Panc1 (cell line): ENCODE data around the gene DSG3. TPM values are rescaled to one million over a fixed set of nuclear protein-coding genes. Genes with fewer than 3 reads are reported as not detected.

ENCODE experiments used
- ATAC-seq: fragments of 200-7000 bp; cut with Tn5 transposase; 2 replicates; pipeline ENCODE4 v1.9.1; 2020; ENCODE audit warnings: mild to moderate bottlenecking, moderate library complexity
- BruUV-seq: library from RNA; stranded (reverse); fragments of 400-500 nt; replicated peaks from 2 replicates; lab custom pipeline; 2021; lab: Mats Ljungman, UMichigan
- CTCF ChIA-PET: fragments of 300-600 bp; sonication (Branson Sonifier 250); formaldehyde crosslinking; loops from one replicate; lab custom pipeline; 2022; ENCODE audit warnings: antibody characterized with exemption; lab: Charles Lee
- POLR2A ChIA-PET: fragments of 300-600 bp; sonication (Branson Sonifier 250); formaldehyde crosslinking; loops from one replicate; lab custom pipeline; 2022; ENCODE audit warnings: antibody characterized with exemption; lab: Charles Lee
- DNase-seq: peaks from one replicate; pipeline ENCODE4 v3.0.0-alpha.2; 2010; ENCODE audit warnings: low read depth, low spot score
- H3K27ac ChIP-seq: 2 replicates; pipeline ENCODE4 v1.5.1; 2011; ENCODE audit warnings: mild to moderate bottlenecking, low read length, inconsistent platforms
- H3K27me3 ChIP-seq: fragments of 200-500 bp; sonication (Bioruptor generic); 2 replicates; pipeline ENCODE4 v1.6.0; 2014; ENCODE audit warnings: low read length, inconsistent platforms; ENCODE audit not compliant: control insufficient read depth, insufficient read depth
- H3K36me3 ChIP-seq: fragments of 200-500 bp; sonication (Bioruptor generic); 2 replicates; pipeline ENCODE4 v1.5.1; 2014; ENCODE audit warnings: inconsistent platforms, mild to moderate bottlenecking, low read length, moderate library complexity; ENCODE audit not compliant: control insufficient read depth, insufficient read depth
- H3K4me1 ChIP-seq: 2 replicates; pipeline ENCODE4 v1.5.1; 2011; ENCODE audit warnings: inconsistent platforms, mild to moderate bottlenecking, low read length, moderate library complexity; ENCODE audit not compliant: control insufficient read depth, insufficient read depth
- H3K4me3 ChIP-seq, 2 experiments: 2 replicates each; pipeline ENCODE4 v1.5.1; 2011 to 2012; ENCODE audit warnings: low read depth in 2 of 2, low read length in 2 of 2, mild to moderate bottlenecking in 2 of 2, inconsistent platforms in 1 of 2, moderate library complexity in 1 of 2
- H3K9me3 ChIP-seq: fragments of 200-500 bp; sonication (Bioruptor generic); 2 replicates; pipeline ENCODE4 v1.5.1; 2014; ENCODE audit warnings: low read depth, mild to moderate bottlenecking, inconsistent platforms, low read length, moderate library complexity; ENCODE audit not compliant: control insufficient read depth, insufficient read depth
- CTCF ChIP-seq: fragments of 450-650 bp; IDR thresholded peaks from 2 replicates; pipeline ENCODE4 v1.5.1; 2017; ENCODE audit warnings: mild to moderate bottlenecking
- POLR2AphosphoS5 ChIP-seq: IDR thresholded peaks from 2 replicates; pipeline ENCODE4 v1.6.1; 2012; ENCODE audit warnings: mild to moderate bottlenecking, low read depth, low read length, moderate library complexity
- SIN3A ChIP-seq: IDR thresholded peaks from 2 replicates; pipeline ENCODE4 v1.6.1; 2012; ENCODE audit warnings: low read depth, mild to moderate bottlenecking, low read length, moderate library complexity, borderline replicate concordance; ENCODE audit not compliant: insufficient read depth
- TCF7L2 ChIP-seq: IDR thresholded peaks from 2 replicates; pipeline ENCODE4 v1.6.1; 2011; ENCODE audit warnings: mild to moderate bottlenecking, low read depth, low read length, inconsistent platforms
- in situ Hi-C: cut with HindIII; loops from 2 replicates; pipeline ENCODE4 v1.10.0; 2016; ENCODE audit warnings: low sequenced_read_pairs, low pct_unique_long_range_greater_than_20kb
- intact Hi-C: fragments of 100-400 bp; cut with micrococcal nuclease; formaldehyde crosslinking; loops from one replicate; pipeline ENCODE4 v1.10.0; 2022; ENCODE audit not compliant: unreplicated experiment
- total RNA-seq: library from RNA; stranded (reverse); gene quantifications from one replicate; pipeline ENCODE4 v1.2.1, GENCODE V29; 2021; ENCODE audit not compliant: unreplicated experiment
- TF ChIP-seq, protein P1 (sequence below), 2 experiments: IDR thresholded peaks; 2 replicates each; pipeline ENCODE4 v1.6.1; 2011 to 2012; ENCODE audit warnings: low read depth in 2 of 2, control low read depth in 1 of 2, low read length in 1 of 2, mild to moderate bottlenecking in 1 of 2, moderate library complexity in 1 of 2; ENCODE audit not compliant: insufficient read depth in 1 of 2

Gene DSG3
- total RNA-seq, 1 experiment from 2014 or later: 0.03 TPM

DNA sequence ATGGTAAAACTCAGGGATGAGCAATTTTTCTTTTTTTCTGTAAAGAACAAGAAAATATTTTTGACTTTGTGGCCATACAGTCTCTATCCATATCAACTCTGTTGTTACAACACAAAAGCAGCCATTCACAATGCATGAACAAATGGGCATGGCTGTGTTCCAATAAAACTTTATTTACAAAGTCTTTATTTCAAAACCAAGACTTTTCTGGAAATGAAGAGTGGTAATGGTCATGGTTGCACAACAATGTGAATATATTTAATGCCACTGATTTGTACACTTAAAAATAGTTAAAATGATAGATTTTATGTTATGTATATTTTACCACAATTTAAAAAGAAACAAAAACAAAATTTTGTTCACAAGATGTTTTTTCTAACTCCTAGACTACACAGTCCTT lies 1.6 kb upstream of the DSG3 start:
- DNase-seq (no peak), ATAC-seq (no peak)
- intact Hi-C loops (no loop called here), in situ Hi-C loops (no loop called here)
- H3K27ac ChIP-seq: no peak overlapping the region
- H3K4me3 ChIP-seq: no peak overlapping the region
- no peaks in the 10 kb centered on the region for H3K9me3 ChIP-seq
- H3K4me1 ChIP-seq: no peaks in the 10 kb centered on the region
- no peaks in the 10 kb centered on the region for H3K36me3 ChIP-seq
- H3K27me3 ChIP-seq: no peaks in the 10 kb centered on the region
- ChIA-PET CTCF (no interaction called here), POLR2A (no interaction called here)
- BruUV-seq: no TSS peak
- no peak for TF ChIP-seq CTCF
- TF ChIP-seq, protein P1, sequence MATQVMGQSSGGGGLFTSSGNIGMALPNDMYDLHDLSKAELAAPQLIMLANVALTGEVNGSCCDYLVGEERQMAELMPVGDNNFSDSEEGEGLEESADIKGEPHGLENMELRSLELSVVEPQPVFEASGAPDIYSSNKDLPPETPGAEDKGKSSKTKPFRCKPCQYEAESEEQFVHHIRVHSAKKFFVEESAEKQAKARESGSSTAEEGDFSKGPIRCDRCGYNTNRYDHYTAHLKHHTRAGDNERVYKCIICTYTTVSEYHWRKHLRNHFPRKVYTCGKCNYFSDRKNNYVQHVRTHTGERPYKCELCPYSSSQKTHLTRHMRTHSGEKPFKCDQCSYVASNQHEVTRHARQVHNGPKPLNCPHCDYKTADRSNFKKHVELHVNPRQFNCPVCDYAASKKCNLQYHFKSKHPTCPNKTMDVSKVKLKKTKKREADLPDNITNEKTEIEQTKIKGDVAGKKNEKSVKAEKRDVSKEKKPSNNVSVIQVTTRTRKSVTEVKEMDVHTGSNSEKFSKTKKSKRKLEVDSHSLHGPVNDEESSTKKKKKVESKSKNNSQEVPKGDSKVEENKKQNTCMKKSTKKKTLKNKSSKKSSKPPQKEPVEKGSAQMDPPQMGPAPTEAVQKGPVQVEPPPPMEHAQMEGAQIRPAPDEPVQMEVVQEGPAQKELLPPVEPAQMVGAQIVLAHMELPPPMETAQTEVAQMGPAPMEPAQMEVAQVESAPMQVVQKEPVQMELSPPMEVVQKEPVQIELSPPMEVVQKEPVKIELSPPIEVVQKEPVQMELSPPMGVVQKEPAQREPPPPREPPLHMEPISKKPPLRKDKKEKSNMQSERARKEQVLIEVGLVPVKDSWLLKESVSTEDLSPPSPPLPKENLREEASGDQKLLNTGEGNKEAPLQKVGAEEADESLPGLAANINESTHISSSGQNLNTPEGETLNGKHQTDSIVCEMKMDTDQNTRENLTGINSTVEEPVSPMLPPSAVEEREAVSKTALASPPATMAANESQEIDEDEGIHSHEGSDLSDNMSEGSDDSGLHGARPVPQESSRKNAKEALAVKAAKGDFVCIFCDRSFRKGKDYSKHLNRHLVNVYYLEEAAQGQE (IDR thresholded peaks at IDR 0.05; ENCODE audit: insufficient read depth in 1 of 2, low read depth in 2 of 2, low read length in 1 of 2): no peak

- CTCF ChIA-PET: no interaction called here
- no peak for DNase-seq
- H3K36me3 ChIP-seq: no peaks in the 10 kb centered on the region
- POLR2A ChIA-PET: no interaction called here
- H3K27me3 ChIP-seq: no peaks in the 10 kb centered on the region
- H3K4me3 ChIP-seq: no peak overlapping the region
- intact Hi-C loops: no loop called here
- BruUV-seq: no TSS peak
- in situ Hi-C loops: no loop called here
- H3K4me1 ChIP-seq: no peaks in the 10 kb centered on the region
- ATAC-seq: no peak
- no peaks in the 10 kb centered on the region for H3K9me3 ChIP-seq
- no peak overlapping the region for H3K27ac ChIP-seq
- TF ChIP-seq TCF7L2 (no peak), SIN3A (no peak), CTCF (no peak), POLR2AphosphoS5 (no peak)
- TF ChIP-seq, protein P1 (IDR thresholded peaks at IDR 0.05; ENCODE audit: insufficient read depth in 1 of 2, low read depth in 2 of 2, low read length in 1 of 2): no peak
These were observed 687 bp upstream of the DSG3 start for GRCh38 chr18:31446854-31447253.
